GM21528 (cell line): ENCODE results near the gene AHRR.
"Not testable (repeated sequence)": the region's sequence is repeated elsewhere in the genome, so short reads cannot be mapped to it uniquely, and the experiment has no call there.

Experiments used
- ATAC-seq: cut with Tn5 transposase; IDR thresholded peaks from one replicate; pipeline ENCODE4 v1.9.1; 2021; ENCODE audit warnings: mild to moderate bottlenecking, moderate library complexity; ENCODE audit not compliant: unreplicated experiment, low FRiP score

The AHRR gene

DNA sequence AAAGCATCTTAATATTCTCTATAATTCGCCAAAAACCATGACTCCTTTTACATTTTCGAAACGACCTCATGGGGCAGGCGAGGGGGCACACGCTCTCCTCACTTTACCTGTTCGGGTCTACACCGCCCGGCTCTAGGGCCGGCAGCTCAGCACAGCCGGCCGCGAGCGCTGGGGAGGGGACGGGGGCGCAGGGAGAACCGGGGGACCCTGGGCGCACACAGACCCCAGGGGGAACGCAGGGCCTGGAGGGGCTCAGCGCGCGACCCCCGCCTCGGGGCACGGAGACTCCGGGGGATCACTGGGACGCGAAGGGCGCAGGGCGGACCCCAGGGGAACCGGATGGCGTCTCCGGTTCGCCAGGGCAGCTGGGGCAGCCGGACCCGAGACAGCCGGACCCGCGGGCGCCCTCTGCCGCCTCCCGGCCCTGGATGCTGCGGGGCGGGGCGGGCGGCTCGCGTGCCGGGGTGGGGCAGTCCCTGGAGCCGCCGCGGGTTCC is at the start of gene AHRR:
Gene AHRR (plus strand): TSS at position 485 of the 496 bp plus-strand sequence. CDS start 22,189 bp downstream, outside the sequence.
- ATAC-seq: peak; percentile 44

DNA sequence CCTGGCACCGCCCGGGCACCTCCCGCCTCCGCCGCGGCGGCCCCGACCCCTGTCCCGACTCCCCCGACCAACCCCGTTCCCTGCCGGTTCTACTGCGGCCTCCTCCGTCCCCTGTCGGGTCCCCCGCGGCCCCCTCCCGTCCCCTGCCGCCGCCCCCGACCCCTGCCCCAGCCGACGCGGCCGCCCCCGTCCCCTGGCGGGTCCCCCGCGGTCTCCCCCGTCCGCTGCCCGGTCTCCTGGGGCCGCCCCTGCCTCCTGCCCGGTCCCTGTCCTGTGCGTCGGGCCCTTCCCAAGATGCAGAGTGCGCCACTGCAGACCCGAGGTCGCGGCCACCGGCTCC is 49.7 kb upstream of the AHRR start:
- not testable (repeated sequence) for ATAC-seq

DNA sequence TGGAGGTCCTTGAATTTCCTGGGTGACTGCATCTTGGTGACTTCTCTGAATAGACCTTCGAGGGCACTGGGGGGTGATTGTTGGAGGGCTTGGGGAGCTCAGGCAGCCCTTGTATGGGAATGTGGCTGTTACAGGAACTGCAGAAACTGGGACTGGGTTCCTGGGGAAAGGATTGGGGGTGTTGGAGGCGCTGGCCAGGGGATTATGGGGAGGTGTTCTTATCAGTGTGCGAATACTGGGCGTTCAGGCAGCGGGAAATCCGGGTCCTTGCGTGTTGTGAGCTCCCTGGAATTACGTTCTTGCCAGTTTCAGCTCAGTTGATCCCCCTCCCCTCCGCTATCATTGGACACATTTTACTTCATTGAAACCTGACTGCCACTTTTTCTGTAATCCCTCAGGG is 48.4 kb upstream of the AHRR start:
- not testable (repeated sequence) for ATAC-seq

DNA sequence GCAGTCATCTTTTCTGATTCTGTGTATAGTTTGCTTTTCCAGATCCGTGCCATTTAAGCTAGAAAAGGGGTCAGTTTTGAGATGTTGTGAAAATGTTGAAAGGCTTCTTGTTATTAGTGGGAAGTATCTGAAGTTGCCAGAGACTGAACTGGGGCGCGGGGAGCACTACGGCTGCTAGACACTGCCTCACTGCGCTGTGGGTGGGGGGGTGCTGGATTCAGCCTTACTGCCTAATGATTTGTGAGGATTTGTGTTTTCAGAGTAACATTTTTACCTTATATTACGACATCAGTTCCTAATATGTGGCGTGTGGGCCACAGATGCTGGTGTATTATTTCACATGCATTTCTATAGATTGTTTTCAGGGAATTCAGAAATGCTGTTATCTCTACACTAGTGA is 48.0 kb upstream of the AHRR start:
- ATAC-seq: not testable (repeated sequence)

DNA sequence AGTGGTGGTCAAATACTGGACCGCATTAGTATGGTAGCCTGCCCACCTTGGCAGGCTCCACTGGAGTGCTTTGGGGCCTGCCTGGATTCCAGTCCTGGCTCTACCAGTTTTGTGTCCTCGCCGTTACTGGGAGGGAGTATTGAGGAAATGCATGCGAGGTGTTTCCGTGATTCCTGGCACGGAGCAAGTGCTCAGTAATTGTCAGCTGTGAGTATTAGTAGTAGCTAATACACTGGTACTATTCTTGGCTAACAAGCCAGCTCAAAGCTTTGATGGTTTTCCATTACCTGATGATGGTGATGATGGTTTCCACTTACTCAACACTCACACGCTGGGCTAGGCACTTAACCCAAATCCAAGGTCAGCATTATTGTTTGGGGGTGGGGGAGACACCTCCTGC is 47.2 kb upstream of the AHRR start:
- not testable (repeated sequence) for ATAC-seq

DNA sequence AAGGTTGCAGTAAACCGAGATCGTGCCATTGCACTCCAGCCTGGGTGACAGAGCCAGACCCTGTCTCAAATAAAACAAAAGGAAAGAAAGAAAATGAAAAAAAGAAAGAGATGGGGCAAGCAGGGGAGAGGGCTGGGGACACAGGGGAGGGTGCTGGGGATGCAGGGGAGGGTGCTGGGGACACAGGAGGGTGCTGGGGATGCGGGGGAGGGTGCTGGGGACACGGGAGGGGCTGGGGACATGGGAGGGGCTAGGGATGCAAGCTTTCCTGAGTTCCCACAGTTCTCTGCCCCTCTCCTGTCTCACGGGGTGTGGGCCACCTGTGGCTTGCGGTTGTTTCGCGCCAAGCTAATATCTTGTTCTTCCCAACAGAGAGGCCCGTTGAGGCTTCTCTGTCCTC is 42.9 kb upstream of the AHRR start:
- no peak for ATAC-seq

DNA sequence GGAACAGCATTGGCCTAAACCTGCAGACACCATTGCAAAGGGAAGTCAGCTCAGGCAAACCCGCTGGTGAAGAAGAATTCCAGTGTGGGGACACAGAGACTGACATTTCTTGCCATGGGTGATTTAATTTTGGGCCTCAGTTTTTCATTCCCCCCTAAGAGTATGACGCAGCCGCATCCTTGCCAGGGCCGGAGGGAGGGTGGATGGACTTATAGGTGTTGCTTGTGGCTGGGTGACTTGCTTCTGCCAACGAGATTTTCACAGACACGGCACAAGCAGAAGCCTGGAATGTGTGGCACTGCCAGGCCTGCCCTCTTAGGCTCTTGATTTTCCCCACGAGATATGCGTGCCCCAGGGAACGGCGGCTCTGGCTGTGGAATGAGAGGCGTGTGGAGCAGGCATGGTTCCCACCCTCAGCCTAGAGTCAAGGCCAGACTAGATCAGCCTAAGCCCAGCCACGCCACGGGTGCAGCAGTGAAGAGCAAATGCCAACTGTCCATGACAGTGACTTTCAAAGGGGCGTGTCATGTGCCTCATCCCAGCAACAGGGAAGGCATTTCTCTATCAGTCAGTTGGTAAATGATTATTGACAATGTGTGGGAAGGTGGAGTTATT is 42.4 kb upstream of the AHRR start:
- ATAC-seq: not testable (repeated sequence)

DNA sequence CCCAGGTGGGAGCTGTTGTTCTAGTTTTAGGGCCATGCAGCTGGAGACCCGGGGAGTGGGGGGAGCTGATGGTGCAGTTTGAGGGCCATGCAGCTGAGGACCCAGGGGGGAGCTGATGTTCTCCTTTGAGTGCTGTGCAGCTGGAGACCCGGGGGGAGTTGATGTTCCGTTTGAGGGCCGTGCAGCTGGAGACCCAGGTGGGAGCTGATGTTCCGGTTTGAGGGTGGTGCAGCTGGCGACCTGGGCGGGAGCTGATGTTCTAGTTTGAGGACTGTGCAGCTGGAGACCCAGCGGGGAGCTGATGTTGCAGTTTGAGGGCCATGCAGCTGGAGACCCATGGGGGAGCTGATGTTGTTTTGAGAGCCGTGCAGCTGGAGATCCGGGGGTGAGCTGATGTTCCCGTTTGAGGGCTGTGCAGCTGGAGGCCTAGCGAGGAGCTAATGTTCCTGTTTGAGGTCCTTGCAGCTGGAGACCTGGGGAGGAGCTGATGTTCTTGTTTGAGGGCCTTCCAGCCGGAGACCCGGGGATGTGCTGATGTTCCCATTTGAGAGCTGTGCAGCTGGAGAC is 35.4 kb upstream of the AHRR start:
- no peak for ATAC-seq

DNA sequence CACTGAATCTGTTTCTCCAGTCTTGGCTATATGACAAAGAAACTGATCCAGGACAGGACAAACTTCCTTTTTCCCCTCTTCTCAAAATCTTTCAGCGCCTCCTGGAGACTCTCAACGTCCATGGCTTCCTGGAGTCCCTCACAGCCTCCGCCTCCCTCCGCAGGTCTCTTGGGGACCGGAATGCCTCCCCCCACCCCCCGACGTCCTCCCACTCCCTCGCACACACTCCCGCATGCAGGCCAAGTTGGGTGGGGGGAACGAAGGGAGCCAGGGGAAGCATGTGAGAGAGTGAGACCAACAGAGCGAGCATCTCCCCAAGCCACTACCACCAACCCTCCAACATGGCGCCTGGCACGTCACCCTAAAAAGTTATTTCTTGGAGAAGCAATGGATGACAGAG is 31.3 kb upstream of the AHRR start:
- not testable (repeated sequence) for ATAC-seq

DNA sequence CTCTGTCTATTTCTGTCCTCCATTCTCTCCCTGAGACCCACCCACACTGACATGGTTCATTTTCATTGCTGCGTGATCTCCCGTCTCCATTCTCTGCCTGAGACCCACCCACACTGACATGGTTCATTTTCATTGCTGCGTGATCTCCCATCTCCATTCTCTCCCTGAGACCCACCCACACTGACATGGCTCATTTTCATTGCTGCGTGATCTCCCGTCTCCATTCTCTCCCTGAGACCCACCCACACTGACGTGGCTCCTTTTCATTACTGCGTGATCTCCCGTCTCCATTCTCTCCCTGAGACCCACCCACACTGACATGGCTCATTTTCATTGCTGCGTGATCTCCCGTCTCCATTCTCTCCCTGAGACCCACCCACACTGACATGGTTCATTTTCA is 30.2 kb upstream of the AHRR start:
- ATAC-seq: not testable (repeated sequence)

DNA sequence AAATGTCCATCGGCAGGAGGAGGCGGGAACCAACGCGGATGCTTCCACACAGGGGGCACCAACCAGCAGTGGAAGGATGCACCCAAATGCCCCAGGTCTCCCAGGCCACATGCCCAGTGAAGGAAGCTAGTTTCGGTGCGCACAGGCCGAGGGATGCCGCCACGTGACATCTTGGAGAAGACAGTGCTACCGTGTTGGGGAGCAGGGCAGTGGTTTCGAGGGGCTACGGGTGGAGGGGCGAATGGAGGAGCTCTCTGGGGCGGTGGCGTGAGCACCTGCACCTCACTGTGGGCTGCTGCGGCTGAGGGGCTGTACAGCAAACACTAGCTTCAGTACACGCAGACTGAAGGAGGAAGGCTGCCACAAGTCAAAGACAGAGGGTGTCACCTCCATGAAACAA is 26.7 kb upstream of the AHRR start:
- not testable (repeated sequence) for ATAC-seq

DNA sequence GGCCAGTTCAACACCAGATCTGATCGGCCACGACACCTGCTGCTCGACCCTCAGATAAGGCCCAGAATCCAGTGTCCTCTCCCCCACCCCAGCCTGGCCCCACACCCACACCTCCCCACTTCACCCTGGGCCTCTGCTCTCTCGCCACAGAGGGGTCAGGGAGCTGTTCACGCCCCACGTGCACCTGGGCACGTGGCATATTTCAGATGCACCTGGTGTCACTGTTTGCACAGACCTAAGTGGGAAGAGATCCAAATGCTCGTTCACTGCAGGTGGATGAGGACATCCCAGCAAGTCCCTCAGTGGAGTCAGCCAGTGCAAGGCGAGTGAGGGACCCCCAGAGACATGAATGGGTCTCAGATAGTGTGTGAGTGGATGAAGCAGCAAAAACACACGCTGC is 25.3 kb upstream of the AHRR start:
- ATAC-seq: not testable (repeated sequence)

DNA sequence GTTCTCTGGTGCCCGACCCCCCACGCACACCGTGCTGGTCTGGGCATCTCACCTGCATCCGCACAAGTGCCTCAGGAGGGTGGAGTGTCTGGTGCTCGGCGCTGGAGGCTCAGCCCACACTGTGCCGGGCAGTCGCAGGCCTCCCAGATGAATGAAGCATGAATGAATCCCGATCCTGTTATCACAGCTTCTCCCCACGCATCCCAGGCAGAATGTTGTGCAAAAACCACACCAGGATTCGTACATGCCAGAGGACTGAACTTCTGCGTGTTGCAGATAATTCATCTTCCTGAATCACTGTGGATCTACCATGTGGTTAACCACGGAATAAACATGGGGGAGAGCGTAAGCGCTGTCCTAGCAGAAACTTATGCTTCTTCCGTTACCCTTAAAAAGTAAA is 24.6 kb upstream of the AHRR start:
- not testable (repeated sequence) for ATAC-seq

DNA sequence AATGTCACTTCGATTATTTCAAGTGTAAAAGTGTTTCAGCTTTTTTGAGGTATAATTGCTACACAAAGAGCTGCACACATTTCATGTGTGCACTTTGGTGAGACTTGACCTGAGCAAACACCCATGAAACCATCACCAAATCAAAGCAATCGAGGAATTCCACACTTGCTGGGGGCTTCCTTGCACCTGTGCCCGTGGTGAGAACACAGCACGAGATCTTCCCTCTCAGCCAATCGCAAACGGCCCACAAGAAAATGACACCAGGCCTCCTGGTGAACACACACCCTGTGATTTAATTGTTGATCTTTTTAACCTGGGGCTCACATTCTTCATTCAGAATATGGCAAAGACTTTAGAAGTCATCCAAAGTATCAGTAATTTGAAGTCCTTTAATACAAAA is 24.1 kb upstream of the AHRR start:
- ATAC-seq: not testable (repeated sequence)

DNA sequence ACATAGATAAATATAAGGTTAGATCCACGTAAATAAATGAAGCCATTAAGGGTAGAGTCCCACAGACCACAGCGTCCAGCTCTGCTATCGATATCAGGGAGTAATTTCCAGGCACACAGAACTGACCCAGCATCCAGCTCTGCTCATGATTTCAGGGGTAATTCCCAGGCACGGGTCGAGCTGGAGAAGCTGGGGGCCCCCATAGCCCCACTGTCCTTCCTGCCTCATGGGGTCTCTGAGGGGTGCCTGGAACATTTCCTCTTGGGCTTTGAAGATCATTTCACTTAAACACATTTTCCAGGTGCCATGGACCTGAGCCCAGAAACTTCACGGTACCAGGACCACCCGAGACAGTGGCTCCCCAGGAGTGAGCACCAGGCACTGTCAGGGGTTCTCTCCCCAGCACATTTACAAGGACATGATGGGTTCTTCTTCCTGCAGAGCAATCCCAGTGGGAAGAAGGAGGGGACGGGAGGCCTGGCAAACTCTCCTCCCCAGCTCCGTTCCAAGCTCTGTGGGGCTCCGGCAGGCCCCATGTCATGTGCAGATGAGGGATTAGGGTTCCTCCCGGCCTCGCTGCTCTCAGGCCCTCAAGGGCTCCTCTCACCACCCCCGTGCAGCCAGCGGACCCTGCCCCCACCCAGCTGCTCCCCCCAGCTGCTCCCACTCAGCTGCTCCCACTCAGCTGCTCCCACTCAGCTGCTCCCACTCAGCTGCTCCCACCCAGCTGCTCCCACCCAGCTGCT is 23.4 kb upstream of the AHRR start:
- ATAC-seq: not testable (repeated sequence)

DNA sequence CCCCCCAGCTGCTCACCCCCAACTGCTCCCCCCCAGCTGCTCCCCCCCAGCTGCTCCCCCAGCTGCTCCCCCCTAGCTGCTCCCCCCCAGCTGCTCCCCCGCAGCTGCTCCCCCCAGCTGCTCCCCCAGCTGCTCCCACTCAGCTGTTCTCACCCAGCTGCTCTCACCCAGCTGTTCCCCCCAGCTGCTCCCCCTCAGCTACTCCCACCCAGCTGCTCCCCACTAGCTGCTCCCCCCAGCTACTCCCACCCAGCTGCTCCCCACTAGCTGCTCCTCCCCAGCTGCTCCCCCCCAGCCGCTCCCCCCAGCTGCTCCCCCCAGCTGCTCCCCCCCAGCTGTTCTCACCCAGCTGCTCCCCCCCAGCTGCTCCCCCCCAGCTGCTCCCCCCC is 22.8 kb upstream of the AHRR start:
- no peak for ATAC-seq

DNA sequence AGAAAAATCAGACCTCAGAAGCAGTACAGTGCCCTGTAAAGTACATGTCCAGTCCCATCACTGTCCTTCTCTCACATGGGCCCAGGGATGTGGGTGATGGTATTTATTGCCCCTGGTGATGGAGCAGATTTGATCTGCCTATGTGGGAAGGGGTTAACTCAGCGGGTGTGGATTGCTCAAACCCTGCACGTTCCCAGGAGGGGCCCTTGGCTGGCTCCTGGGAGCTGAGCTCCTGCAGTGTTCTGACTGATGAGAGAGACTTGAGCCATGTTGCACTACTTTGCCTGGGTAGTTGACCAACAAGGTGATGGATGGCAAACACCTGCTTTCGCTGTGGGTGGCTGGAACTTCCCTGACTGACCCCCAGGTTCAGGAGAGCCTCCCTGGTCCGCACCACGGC is 21.6 kb upstream of the AHRR start:
- ATAC-seq: not testable (repeated sequence)

DNA sequence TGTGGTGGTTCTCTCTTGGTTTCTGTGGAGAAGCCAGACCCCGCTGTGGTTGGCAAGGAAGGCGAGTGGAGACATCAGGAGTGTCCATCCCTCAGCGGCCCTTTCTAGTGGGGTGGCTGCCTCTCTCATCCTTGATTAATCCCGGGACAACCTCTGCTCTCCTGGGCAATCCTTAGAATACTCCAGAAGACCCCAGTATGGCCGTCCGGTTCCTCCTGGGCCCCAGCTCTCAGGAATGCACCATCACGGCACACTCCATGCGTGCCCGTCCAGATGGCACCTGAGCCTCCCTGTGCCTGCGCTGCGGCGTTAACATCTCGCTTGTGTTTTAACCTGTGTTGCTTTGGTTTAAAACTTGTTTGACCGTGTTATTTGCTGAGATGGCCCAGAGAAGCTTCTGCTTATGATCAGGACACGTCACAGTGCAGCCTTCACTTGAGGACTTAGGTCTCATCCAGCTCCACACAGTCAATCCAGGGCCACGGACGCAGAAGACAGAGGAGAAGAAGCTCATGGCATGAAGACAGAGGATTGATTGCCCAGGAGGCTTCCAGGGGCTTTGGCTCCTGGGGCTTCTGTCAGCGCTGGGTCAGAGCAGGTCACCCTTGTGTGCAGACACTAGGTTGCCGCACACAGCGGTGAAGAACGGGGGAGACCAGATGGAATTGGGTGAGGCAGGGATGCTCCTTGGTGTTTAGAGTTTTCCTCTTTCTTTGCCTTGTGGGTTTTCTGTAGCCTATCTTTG is 20.7 kb upstream of the AHRR start:
- not testable (repeated sequence) for ATAC-seq

DNA sequence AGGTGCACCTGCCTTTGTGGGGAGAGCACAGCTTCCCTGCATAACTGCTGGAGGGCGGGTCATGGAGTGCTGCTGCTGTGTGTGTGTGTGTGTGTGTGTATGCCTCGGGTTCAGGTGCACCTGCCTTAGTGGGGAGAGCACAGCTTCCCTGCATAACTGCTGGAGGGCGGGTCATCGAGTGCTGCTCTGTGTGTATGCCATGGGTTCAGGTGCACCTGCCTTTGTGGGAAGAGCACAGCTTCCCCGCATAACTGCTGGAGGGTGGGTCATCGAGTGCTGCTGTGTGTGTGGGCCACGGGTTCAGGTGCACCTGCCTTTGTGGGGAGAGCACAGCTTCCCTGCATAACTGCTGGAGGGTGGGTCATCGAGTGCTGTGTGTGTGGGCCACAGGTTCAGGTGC is 19.1 kb upstream of the AHRR start:
- ATAC-seq: not testable (repeated sequence)

DNA sequence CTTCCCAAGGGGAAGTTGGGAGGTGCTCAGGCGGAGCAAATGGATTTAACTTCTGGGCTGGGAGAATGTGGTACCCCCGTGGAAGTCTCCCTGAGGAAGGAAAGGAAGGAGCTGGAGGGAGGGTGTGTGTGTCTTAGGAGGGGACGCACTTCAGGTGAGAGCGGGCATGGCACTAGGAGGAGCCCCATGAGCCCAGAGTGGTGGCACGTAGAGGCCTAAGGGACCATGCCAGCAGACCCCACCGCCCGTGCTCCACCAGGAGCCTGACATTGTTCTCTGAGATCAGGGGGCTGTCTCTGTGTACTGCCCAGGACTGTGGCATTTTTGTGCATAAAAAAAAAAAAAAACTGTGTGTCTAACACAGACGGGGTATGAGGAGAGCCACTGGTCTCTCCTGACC is 18.5 kb upstream of the AHRR start:
- no peak for ATAC-seq

DNA sequence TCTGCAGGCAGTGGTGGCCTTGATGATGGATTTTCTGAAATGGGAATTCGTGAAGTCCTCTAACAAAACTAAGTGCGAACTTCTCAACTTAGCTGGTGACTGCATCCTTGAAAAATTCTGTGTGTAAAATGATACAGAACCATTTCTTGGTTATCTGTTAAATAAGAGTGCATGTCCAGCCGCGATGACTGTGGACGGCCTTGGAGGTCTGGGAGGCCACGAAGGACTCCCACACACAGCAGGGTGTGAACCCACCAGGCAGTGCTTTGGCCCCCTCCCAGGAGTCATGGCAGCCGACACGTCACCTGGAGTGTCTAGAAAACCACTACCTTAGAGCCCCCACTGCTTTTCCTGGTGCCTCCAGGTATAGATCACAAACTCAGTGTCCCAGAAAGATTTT is 17.8 kb upstream of the AHRR start:
- ATAC-seq: not testable (repeated sequence)
